ENCODE measurements around the gene FAM163B.

FAM163B gene

DNA sequence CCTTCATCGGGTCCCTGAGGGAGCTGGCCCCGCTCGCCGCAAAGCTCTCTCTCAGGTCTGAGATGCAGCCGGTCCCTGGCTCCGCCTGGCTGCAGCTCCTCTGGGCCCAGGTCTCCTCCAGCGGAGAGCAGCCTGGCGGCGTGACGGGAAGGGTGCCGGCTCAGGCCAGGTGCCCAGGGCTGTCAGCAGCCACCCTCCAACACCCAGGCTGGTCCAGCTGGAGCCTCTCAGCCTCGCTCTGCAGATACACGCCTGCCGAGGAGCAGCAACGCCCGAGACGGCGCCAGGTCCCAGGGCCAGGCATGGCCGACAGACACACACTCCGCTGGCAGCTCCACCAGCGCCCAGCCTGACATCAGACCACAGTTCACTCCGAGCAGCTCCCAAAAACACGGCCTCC lies 25.6 kb downstream of the FAM163B start:
- Histone ChIP-seq H3K4me3 (replicated peaks; ENCODE audit: insufficient read depth, low read length) (no peak overlapping the region), H3K27me3 (ENCODE audit: insufficient read depth, poor library complexity, severe bottlenecking) (peaks cover 47% of the 10 kb centered on the region), H3K27ac (replicated peaks) (no peak overlapping the region)
- TF ChIP-seq, protein P1, sequence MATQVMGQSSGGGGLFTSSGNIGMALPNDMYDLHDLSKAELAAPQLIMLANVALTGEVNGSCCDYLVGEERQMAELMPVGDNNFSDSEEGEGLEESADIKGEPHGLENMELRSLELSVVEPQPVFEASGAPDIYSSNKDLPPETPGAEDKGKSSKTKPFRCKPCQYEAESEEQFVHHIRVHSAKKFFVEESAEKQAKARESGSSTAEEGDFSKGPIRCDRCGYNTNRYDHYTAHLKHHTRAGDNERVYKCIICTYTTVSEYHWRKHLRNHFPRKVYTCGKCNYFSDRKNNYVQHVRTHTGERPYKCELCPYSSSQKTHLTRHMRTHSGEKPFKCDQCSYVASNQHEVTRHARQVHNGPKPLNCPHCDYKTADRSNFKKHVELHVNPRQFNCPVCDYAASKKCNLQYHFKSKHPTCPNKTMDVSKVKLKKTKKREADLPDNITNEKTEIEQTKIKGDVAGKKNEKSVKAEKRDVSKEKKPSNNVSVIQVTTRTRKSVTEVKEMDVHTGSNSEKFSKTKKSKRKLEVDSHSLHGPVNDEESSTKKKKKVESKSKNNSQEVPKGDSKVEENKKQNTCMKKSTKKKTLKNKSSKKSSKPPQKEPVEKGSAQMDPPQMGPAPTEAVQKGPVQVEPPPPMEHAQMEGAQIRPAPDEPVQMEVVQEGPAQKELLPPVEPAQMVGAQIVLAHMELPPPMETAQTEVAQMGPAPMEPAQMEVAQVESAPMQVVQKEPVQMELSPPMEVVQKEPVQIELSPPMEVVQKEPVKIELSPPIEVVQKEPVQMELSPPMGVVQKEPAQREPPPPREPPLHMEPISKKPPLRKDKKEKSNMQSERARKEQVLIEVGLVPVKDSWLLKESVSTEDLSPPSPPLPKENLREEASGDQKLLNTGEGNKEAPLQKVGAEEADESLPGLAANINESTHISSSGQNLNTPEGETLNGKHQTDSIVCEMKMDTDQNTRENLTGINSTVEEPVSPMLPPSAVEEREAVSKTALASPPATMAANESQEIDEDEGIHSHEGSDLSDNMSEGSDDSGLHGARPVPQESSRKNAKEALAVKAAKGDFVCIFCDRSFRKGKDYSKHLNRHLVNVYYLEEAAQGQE (IDR thresholded peaks at IDR 0.05; ENCODE audit: insufficient replicate concordance, low read depth), result no peak
- TF ChIP-seq CTCF (IDR thresholded peaks at IDR 0.05; ENCODE audit: insufficient read depth, low read length), result no peak
- no peak for TF ChIP-seq SPI1 (IDR thresholded peaks at IDR 0.05; ENCODE audit: borderline replicate concordance, low read depth)
- TF ChIP-seq GABPA (IDR thresholded peaks at IDR 0.05; ENCODE audit: low read depth), result no peak
- no peak for TF ChIP-seq POLR2AphosphoS5 (IDR thresholded peaks at IDR 0.05; ENCODE audit: low read depth)
- DNase-seq (ENCODE audit: low read depth in 1 of 2, low spot score in 1 of 2), result no peak

DNA sequence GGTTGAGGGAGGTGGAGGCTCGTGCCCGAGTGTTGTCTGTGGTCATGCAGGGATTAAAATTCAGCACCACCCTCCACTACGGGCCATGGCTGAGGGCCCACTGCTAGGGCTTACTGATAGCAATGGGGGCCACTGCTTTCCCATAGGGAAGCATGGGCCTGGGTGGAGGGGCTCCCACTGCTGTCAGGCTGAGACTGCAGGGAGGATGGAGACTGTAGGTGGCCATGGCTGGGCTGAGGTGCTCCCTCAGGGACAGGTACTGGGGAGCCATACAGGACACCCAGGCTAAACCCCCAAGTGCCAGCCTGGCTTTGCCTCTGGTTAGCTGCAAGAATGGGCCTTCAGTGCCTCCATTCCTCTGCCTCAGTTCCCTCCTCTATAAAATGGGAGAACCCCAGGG lies 26.1 kb downstream of the FAM163B start:
- Histone ChIP-seq H3K4me3 (replicated peaks; ENCODE audit: insufficient read depth, low read length) (no peak overlapping the region), H3K27ac (replicated peaks) (no peak overlapping the region), H3K27me3 (ENCODE audit: insufficient read depth, poor library complexity, severe bottlenecking) (peaks cover 50% of the 10 kb centered on the region)
- TF ChIP-seq GABPA (IDR thresholded peaks at IDR 0.05; ENCODE audit: low read depth), result no peak
- no peak for TF ChIP-seq CTCF (IDR thresholded peaks at IDR 0.05; ENCODE audit: insufficient read depth, low read length)
- TF ChIP-seq POLR2AphosphoS5 (IDR thresholded peaks at IDR 0.05; ENCODE audit: low read depth), result no peak
- TF ChIP-seq SPI1 (IDR thresholded peaks at IDR 0.05; ENCODE audit: borderline replicate concordance, low read depth), result no peak
- TF ChIP-seq, protein P1 (IDR thresholded peaks at IDR 0.05; ENCODE audit: insufficient replicate concordance, low read depth), result no peak
- DNase-seq (ENCODE audit: low read depth in 1 of 2, low spot score in 1 of 2), result no peak

DNA sequence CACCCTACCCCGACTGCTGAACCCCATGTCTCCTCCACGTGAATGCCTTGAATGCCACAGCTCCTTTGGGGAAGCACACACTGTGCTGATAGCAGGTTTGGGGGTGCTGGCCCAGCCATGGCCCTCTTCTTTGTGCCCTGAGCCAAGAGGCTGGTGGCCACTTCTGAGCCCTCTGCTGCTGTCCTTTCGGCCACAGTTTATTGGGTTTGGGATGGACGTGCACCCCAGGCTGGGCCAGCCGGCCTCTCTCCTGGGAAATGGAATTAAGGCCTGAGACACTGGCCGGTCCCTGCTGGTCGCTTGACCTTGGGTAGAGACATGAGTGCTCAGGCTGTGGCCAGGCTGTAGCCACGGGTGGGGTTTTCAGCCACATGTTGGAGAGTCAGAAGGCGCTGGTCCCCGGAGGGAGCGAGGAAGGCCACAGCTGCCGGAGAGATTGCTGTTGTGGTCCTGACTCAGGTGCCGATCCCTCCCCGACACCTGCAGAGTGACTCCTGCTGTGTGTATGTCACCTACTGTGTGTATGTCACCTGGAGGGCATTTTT lies 26.6 kb downstream of the FAM163B start:
- TF ChIP-seq SPI1 (IDR thresholded peaks at IDR 0.05; ENCODE audit: borderline replicate concordance, low read depth) (no peak), GABPA (IDR thresholded peaks at IDR 0.05; ENCODE audit: low read depth) (no peak), POLR2AphosphoS5 (IDR thresholded peaks at IDR 0.05; ENCODE audit: low read depth) (no peak), CTCF (IDR thresholded peaks at IDR 0.05; ENCODE audit: insufficient read depth, low read length) (no peak)
- TF ChIP-seq, protein P1 (IDR thresholded peaks at IDR 0.05; ENCODE audit: insufficient replicate concordance, low read depth), result no peak
- H3K4me3 ChIP-seq (replicated peaks; ENCODE audit: insufficient read depth, low read length), result no peak overlapping the region
- H3K27me3 ChIP-seq (ENCODE audit: insufficient read depth, poor library complexity, severe bottlenecking), result peaks cover 52% of the 10 kb centered on the region
- no peak for DNase-seq (ENCODE audit: low read depth in 1 of 2, low spot score in 1 of 2)
- no peak overlapping the region for H3K27ac ChIP-seq (replicated peaks)
